T-helper 1 cell (primary cell): ENCODE results near the gene EYS.
"Not testable (repeated sequence)": the region's sequence is repeated elsewhere in the genome, so short reads cannot be mapped to it uniquely, and the experiment has no call there.

Experiments
- DNase-seq, 5 donors: peaks; one replicate each; pipeline ENCODE4 v3.0.0-alpha.2; 2012 to 2020

Gene EYS

GRCh38 chr6:64527899-64528298, 1179.1 kb downstream of the EYS start:
- DNase-seq, result no peak

- DNase-seq, result no peak
These were observed 1184.2 kb downstream of the EYS start for GRCh38 chr6:64522859-64523258.

DNA sequence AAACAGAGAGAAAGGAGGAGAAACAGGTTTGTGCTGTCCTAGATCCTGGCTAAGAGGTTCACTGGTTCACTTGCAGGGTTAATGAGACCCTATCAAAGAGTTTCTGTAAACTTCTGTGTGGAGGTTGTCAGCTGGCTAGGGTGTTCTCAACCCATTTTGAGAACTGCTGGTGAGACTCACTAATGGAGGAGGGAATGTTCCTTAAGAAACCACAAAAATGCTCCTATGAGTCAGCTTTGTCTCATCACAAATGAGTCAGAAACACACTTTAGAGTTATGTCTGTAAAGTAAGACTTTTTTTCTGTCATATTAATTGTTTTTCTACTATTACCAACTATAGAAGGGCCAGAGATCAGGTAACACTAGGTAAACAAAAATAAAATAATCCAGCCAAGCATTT, 1187.0 kb downstream of the EYS start:
- DNase-seq, result no peak

DNA sequence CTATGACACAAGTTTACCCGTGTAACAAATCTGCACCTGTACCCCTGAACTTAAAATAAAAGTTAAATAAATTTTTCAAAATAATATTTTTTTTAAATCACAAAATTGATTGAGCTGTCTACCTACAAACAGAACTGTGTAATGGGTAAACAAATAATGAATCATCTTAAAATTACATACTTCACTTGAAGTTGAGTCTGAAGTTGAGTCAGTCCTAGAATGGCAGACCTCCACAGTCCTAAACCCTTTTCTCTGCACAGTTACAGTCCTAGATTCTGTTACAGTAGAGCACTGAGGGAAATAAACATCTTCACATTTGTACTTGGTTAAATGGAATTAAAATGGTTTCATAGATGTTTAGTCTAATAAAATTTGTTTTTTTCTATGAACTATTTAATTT, 1190.6 kb downstream of the EYS start:
- no peak for DNase-seq

GRCh38 chr6:64507661-64508060, 1199.4 kb downstream of the EYS start:
- DNase-seq, result no peak

- no peak for DNase-seq
These were observed 1201.7 kb downstream of the EYS start for GRCh38 chr6:64505312-64505711.

- no peak for DNase-seq
These were observed 1202.5 kb downstream of the EYS start for GRCh38 chr6:64504503-64504902.

DNA sequence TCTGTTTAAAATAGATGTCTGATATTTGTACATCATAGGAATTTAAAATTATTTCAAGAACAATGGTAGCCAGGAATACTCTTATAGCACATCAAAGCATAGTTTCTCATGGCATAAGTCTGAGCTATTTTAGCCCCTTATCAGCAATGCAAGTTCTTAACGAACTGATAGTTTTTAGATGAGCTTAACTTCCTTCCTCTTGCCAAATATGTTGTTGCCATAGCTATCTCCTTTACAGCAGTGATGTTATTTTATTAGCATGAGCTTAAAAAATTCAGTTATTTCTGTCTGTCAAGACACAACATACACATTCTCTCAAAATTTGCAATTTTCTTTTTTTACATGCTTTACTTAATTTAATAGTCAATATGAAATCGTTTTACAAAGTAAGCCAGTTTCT, 1204.2 kb downstream of the EYS start:
- no peak for DNase-seq

DNA sequence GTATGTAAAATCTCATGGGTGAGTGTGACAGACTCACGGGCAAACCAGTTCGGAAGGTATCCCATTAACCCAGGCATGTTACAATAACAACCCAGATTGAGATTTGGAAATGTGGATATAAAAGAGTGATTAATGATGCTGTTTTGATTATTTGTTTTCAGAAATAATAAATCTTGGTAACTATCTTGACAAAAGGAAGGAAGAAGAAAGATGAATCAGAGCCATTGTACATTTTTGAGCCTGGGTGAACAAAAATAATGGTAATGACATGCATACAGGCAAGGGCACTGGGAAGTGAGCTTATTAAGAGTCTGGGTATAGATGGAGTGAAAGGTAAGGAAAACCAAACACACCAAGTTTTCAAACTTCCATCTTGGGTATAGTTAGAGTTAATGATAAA, 1209.4 kb downstream of the EYS start:
- no peak for DNase-seq

- DNase-seq, result no peak
These were observed 1217.3 kb downstream of the EYS start for GRCh38 chr6:64489763-64490162.

DNA sequence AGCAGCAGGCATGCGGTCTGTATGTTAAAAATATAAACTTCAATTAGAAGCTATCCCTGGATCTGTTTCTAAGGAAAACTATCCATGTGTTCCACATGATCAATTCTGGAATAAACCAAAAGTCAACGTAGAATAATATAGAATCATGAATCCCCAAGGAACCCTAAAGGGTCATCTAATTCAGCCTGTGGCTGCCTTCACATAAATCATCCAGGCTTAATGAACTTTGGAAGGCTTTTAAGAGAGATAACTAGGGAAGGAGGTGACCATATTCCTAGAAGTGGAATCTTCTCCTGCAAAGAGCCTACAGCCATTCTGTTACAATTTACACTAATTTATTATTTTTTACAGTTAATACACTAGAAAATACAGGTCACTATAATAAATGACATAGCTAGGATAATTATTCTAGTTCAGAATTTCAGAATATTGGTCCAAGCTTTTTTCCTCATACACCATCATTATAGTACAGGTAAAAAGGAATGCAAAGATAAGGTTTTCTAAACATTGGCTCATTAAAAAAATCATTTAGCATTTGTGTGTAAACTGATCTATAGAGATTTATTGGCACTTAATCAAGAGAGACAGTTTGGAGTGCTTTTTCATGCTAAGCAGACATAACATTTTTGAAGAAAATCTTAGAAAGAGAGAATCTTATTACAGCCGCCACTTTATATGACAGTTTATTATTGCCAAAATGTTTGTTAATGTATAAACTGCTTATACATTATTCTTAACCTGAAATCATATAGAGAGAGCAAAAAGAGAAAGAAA, 1220.3 kb downstream of the EYS start:
- no peak for DNase-seq

- DNase-seq, result no peak
These were observed 1223.0 kb downstream of the EYS start for GRCh38 chr6:64483956-64484499.

DNA sequence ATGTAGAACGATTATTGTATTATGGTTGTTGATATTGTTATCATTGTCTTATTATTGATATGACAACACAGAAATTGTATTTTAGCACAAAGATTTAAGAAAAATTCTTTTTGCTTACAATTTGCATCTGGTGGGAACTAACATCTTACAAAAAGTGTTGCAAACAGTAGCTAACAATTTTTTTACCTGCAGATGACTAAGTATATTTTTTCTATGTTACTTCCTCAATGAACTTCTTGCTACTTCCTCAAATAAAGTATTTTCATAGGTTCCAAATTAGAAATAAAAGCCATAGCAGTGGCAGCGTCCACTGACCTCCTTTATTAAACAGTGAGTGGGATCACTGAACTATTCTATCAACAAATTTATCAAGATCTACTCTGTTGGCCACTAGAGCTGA, 1224.4 kb downstream of the EYS start:
- no peak for DNase-seq

- DNase-seq, result no peak
These were observed 1227.9 kb downstream of the EYS start for GRCh38 chr6:64479134-64479533.

GRCh38 chr6:64477391-64477790, 1229.6 kb downstream of the EYS start:
- no peak for DNase-seq

GRCh38 chr6:64476935-64477334, 1230.1 kb downstream of the EYS start:
- DNase-seq, result no peak

DNA sequence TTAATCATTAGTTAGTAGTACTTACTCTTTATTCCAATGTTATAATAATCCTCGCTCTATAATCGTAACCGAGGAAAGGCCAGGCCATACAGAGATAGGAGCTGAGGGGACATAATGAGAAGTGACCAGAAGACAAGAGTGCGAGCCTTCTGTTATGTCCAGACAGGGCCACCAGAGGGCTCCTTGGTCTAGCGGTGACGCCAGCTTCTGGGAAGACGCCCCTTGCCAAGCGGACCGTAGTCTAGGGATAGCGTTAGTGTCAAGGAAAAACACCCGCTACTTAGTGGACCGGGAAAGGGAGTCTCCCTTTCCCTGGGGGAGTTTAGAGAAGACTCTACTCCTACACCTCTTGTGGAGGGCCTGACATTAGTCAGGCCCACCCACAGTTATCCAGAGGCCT, 1237.6 kb downstream of the EYS start:
- not testable (repeated sequence) for DNase-seq

DNA sequence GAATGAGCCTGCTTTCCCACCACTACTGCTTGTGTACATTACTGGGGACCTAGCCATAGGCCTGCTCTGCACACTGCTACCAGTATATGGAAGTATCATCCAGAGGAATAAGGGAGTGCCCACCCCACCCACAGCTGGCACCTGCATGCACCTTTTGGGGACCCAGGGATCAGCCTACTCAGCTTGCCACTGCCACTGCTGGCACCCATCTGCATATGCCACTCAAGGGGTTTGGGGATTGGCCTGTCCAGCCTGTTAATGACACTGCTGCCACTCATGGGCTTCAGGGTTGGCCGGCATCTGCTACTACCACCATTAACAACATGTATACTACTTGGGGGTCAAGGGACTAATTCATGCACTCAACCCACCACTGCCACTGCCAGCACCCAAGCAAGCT, 1239.4 kb downstream of the EYS start:
- DNase-seq, result no peak

- no peak for DNase-seq
These were observed 1247.5 kb downstream of the EYS start for GRCh38 chr6:64459411-64459944.

GRCh38 chr6:64448101-64448500, 1258.9 kb downstream of the EYS start:
- DNase-seq, result not testable (repeated sequence)

GRCh38 chr6:64445038-64445437, 1262.0 kb downstream of the EYS start:
- no peak for DNase-seq

DNA sequence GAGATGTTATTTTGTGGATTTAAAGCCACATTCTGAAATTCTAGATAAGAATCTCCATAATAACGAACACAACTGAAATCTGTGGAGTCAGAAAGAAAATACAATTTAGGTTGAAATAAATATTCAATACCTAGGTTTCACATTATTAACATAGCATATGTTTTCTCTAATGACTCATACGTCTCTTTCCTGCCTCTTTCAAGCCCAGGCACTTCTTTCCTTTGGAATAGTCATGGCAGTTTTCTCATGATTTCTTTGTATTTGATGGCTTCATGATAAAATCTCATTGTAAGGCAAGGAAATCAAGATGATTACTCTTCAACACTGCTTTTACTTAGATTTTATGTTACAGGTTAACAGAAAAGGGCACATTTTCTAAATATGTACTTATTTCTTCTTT, 1267.8 kb downstream of the EYS start:
- DNase-seq, result no peak

- DNase-seq, result no peak
These were observed 1269.0 kb downstream of the EYS start for GRCh38 chr6:64437996-64438395.

DNA sequence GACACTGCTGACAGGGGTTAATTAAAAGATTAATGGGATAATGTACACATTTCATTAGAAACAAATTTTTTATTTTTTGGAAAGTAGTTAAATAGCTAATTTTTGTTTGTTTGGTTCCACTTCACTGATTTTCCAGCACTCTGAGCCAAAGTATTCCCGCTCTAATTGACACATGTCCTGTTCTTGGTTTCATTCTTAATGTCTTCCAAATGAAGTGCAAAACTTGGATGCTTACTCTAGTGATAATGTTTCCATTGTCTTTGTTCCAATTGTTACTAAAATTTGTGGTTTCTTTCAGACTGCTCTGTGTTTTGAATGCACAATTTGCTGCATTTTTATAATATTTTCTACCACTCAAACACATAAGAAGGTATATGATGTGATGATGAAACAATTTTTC, 1277.1 kb downstream of the EYS start:
- DNase-seq, result no peak

DNA sequence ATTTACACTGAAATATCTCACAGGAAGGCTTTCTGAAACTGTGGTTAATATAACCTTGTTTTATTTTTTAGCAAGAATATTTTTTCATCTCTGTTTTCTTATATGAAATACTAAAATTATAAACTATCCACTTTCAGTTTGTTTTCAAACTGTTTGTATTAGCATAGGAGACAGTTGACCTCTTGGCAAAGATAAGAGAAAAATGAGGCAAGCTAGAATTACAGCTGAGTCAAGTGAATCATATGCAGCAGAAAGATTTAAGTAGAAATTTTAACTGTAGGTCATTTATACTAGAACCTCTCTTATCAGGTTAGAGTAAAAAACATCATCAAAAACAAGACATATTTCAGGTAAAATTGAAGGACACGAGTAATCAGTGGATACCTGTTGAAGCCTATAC, 1278.8 kb downstream of the EYS start:
- DNase-seq, result no peak
